HG03108 (cell line): ENCODE results near the gene MYOG.

ENCODE experiments used
- ATAC-seq: cut with Tn5 transposase; IDR thresholded peaks from one replicate; pipeline ENCODE4 v1.9.1; 2021; ENCODE audit warnings: moderate library complexity; ENCODE audit not compliant: unreplicated experiment

The MYOG gene

GRCh38 chr1:203090421-203091198 lies 4.8 kb upstream of the MYOG start:
- ATAC-seq = no peak

GRCh38 chr1:203089651-203090045 lies 3.8 kb upstream of the MYOG start:
- ATAC-seq = no peak

DNA sequence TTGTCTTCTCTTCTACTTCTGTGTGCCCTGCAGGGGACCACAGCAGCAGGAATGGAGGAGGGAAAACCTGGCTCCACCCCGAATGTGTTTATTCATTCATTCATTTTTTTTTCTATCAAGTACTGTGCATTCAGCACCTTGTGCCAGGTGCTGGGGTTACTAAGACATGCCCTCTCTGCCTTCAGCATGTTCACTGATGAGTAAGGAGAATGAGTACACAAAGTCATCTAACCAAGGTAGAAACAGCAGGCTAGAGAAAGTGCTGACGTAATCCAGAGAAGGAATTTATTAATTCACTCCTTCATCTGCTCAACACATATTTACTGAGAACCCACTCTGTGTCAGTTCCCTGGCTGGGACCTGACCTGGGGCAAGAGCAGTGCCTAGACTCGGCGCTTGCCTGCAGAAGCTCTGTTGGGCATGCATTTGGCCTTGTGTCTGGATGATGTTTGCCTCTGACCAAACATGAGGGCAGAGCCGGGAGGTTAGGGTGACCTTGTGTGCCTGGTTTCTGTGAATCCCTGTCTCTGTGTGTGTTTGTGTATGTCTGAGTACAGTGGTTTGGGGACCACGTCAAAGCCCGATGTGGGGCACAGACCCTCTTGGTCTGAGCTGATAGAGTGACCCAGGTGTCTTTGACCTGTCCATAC lies 3.3 kb upstream of the MYOG start:
- no peak for ATAC-seq

DNA sequence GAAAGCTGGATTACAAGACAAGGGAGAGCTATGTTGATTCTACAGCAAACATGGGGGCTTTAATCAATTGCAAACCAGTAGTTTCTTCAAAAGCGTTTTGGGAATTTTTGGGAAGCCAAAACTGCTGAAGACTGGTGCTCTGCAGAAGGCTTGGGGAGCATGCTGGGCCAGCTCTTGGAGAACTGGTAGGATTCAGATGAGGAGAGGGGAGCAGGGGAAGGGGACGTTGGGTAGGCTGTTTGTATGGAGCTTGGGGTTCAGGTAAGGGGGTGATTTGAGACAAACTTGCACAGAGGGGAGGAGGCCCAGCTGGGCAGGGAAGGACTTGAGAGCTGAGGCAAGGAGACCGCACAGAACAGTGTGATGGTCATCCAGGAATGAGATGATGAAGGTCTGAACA lies 2.6 kb upstream of the MYOG start:
- ATAC-seq = no peak

DNA sequence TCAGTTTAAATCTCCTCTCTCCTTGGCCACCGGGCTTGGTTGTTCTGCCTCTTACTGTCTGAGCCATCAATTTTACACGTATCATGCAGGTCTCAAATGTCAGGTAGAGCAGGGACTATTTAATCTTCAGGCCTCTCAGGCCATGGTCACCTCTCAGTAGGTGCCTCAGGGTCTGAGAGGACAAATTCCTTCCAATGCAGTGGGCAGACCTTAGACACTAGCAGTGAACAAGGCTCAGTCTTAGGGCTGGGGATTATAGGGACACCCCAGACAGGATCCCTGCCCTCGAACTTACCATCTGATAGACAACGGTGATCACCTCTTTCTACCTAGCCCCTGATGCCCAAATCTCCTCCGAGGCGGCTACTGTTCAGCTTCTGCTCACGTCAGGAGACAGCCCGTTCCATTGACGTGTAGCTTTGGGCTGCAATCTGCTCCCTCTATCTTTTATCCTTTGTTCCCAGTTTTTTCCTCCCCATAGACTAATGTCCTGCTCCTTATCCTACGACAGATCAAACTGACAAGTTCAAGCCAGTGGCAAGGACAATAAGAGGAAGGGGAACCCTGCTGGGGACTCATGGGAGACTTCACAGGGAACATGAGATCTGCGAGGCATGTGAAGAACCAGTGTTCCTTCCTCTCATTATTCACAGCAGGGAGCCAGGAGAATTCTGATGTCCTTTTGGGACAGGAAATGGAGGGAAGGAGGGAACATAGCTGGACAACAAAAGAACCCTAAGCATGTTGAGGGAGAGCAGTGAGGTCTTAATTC lies 1.4 kb upstream of the MYOG start:
- no peak for ATAC-seq

DNA sequence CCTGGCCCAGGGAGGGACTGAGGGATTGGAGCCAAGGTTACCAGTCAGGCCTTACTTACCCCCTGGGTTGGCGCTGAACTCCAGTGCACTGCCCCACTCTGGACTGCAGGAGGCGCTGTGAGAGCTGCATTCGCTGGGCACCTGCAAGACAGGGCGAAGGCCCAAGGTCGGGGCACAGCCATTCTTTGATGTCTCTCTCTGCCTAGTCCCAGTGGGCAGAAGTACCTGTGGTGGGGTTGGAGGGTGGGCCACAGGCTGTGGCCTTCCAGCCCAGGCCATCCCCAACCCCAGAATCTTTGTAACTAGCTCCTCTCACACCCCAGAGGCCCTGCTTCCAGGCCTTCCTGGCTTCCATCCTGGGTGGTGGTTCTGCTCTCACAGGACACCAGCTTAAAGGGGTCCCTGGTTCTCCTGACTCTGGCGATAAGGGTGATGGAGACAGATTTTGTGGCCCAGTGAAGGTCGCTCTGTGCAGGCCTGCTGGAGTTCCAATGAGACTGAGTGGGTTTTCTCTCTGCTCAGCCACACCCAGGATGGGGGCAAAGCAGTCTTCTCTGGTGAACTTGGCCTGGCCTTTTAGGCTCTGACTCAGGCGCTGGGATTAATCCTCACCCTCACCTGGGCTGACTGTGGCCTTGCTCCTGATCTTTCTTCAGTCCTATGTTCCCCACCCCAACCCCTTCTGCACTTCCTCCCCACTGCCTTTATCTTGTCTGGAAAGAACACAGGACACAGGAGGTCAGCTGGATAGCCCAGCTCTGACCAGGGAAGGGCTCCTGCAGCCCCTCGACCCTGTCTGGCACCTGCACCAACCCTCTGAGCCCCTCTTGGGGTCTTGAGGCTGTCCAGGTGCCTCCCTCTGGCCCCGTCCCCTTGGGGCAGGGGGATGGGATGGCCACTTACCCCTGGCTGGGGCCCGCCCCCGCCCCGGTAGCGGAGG lies 954 bp downstream of the MYOG start:
- no peak for ATAC-seq

GRCh38 chr1:203083463-203083921 lies 2.3 kb downstream of the MYOG start:
- no peak for ATAC-seq

DNA sequence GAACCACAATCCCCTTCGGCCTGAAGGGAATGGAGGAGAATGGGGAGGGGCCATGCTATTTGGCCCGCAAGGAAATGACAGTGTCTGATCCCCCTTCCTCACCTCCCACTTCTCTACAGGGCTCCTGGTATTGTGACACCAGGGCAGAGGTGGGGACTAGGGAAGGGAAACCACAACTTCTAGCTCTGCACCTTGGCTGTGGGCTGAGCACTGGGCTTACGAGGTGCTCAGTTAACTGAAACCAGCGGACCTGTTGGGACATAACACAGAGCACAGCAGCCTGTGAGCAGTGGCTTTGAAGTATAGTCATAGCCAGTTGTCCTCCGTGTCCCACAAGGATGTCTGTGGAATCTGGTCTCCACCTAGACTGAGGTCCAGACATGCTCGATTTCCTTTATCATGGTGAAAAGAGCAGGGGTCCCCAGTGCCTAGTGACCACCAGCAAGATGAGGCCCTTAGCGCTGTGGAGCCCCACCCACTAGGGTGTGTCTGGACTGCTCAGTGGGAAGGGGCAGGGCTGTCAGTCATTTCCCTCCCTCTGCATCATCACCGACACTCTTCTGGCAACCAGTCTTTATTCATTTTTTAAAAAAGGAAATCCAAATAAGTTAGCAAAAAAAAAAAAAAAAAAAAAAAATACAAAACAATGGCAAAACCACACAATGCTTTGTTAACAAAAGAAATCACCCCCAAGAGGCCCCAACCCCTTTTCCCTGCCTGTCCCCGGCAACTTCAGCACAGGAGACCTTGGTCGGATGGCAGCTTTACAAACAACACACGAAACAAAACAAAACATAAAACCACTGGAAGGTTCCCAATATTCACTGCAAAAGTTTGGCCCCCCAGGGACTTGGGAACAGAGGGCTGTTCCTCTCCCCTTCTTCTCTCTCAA lies 3.0 kb downstream of the MYOG start:
- ATAC-seq = no peak

- no peak for ATAC-seq
Measured at GRCh38 chr1:203082231-203082505, 3.6 kb downstream of the MYOG start.

DNA sequence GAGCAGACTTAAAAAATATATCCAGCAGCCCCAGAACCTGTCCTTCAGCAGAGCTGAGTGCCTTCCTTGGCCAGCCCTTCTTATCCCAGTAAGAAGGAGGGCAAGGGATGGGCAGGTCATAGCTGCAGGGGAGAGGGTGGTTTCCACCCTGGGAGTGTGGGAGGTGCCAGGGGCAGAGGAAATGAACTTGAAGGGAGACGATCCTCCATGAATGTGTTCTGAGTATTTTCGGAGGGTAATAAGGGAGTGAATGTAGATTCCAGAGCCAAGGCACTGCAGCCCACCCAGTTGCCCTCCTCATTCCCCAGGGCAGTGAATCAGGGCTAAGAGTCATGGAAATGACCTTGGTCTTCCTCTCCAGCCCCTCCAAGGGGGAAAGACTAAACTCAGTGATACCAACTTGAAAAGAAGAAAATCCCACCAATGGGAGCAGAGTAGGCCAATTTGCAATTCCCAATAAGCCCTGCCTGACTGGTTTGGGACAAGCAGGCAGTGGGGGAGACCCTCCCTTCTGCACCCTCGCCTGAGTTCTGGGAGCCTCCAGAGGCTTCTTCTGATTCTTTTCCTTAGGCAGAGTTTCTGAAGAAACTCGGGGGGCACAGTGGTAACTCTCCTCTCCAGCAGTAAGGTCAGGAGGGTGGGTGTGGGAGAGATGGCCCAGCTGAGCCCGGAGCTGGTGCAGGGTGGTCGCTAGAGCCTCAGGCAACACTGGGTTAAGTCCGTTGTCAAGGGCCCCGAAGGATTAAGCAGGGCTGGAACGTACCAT lies 4.2 kb downstream of the MYOG start:
- no peak for ATAC-seq

DNA sequence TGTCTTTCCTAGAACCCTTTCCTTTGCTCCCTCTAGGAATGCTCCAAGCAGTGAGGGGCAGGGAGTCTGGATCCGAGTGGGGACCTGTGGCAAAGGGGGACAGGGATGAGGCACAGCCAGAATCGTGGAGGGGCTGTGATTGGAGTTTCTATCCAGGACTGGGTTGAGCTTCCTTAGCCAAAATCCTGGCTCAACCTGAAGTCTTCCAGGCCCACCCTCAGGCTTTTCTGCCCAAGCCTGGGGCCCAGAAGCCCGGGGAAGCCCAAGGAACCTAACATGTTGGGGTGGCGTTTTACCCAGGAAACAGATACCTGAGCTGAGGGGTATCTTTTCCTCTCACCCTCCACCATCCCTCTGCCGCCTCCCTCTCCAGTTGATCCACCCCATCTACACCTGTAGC lies 5.4 kb downstream of the MYOG start:
- no peak for ATAC-seq

DNA sequence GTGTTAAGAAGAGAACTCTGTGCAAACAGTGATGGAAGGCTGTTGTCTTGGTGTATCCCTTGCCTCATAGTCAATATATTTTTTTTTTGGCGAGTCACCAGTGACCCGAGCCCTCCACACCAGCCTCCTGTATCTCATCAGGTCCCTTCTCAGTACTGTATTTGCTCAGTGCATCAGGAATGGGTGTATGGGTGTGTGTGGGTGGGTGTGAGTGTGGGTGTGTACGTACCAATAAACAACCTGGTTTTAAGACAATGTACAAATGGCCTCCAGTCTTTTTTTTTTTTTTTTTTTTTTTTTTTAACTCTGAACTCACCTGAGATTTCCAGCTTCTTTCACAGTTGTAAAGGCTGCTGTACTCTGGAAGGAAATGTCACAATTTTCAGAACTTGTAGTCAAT lies 7.3 kb downstream of the MYOG start:
- no peak for ATAC-seq

DNA sequence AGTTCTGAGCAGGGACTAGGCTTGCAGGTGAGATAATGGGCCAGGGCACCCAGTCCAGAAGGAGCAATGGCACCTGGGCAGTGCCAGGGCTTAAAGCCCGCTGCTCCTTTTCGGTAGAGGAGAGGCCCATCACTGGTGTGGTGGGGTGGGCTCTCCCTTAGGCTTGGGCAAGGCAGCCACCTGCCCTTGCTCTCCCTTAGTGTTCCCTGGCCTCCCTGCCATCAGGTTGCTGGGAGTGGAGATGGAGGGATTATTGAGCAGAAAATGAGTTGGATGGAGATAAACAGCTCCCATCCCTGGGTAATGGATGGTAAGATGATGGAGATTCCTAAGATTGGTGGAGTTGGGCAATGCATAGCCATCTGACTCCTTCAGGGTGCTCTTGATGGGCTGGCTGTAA lies 7.9 kb downstream of the MYOG start:
- ATAC-seq = no peak

DNA sequence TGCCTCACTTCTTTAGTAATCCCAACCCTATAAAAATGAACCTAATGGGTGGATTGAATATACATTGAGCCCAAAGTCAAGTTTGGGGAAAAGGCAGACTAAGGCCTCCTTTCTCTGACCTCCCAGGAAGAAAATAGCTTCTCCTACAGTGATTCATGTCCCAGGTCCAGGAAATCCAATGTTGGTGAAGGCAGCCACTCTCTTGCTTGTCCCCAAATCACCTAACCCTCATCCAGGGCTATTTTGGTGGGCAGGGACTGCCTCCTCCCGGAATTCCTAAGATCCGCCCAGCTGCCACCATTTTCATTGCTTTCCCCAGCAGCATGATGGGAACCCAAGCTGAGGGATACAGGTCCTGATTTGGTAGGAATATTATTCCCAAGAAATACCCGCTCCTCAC lies 8.4 kb downstream of the MYOG start:
- ATAC-seq = no peak

GRCh38 chr1:203076031-203076511 lies 9.7 kb downstream of the MYOG start:
- ATAC-seq = no peak

DNA sequence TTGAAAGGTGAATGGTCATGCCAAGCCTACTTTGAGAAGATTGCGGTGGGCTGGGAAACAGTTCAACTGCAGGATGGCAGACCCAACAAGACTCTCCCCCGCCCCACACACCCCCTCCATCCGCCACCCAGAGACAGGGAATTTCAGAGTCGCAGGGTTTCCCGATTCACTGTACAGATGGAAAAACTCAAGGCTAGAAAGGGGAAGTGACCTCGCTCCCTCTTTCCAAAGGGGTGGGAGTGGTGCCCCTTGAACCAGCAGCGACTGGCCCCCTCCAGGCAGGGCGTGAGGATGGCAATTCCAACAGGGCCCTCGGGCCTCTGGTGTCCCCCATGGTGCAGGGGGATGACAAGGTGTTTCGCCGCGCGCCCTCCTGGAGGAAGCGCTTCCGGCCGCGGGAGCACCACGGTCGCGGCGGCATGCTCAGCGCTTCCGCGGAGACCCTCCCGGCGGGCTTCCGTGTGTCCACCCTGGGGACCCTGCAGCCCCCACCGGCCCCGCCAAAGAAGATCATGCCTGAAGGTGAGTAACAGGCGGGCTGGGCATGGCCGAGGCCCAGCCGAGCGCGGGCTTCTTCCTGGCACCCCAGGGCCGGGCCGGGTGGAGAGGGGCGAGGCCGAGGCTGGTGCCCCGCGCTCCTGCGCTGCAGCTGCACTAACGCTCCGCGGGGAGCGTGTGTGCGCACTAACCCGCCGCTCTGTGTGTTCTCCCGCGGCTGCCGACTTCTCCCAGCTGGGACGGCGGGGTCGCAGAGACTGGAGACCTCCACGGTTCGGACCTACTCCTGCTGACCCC lies 10.4 kb downstream of the MYOG start:
- no peak for ATAC-seq

DNA sequence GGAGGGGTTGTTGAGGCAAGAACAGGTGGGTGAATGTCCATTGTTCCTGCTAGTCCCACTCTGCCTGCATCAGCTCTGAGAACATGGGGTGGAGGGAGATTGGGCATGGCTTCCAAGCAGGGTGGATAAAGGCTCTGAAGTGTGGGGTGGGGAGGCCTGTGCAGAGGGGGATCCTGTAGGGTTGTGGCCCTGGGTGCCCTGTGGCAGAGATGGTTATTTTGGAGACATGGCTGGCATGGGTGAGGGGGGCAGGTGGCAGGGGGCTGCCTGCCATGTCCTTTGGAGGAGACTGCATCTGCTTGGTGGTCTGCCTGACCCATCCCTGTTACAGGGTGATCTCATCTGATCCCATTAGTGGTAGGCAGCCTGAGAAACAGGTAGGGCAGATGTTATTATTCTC lies 11.2 kb downstream of the MYOG start:
- no peak for ATAC-seq

GRCh38 chr1:203073469-203073868 lies 12.3 kb downstream of the MYOG start:
- no peak for ATAC-seq
